T47D (cell line): Measurements from ENCODE around the gene MT1H.

ENCODE experiments used
- DNase-seq, 2 experiments: peaks; one replicate each; pipeline versions ENCODE4 v3.0.0 to v3.0.0-alpha.2; 2011 to 2012; ENCODE audit warnings: low read depth in 1 of 2, low spot score in 1 of 2
- JUND ChIP-seq: IDR thresholded peaks from 2 replicates; pipeline ENCODE4 v1.6.1; 2012; ENCODE audit warnings: low read depth
- in situ Hi-C: cut with HindIII; loops from 2 replicates; pipeline ENCODE4 v1.10.0; 2016; ENCODE audit warnings: low sequenced_read_pairs, low pct_unique_long_range_greater_than_20kb

The MT1H gene

DNA sequence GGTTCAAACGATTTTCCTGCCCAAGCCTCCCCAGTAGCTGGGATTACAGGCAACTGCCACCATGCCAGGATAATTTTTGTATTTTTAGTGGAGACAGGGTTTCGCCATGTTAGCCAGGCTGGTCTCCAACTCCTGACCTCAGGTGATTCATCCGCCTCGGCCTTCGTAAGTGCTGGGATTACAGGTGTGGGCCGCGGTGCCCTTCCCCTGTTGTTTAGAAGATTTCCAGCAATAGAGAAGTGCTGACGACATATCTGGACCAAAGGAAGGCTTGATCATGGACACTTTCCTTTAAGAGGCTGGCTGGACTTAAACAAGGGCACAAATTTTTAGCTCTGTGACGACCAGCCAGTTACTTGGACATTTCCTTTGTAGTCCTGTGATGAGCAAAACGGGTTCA, 38.4 kb upstream of the MT1H start:
- TF ChIP-seq JUND: no peak
- in situ Hi-C loops: no loop called here
- no peak for DNase-seq

DNA sequence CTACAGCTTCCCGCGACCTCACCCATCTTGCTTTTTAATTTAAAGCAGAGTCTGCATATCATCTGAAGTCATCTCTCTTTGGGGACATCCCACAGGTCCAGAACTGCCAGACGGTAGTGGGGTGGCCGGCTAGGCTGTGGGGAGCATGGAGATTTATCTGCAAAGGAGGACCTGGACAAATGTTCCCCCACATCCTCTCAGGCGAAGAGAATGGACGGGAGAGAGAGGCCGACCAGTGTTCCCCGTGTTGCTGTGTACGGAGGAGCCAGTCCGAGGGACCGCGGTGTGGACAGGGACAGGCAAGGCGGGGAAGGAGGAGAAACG, 37.8 kb upstream of the MT1H start:
- DNase-seq: no peak
- in situ Hi-C loops: no loop called here
- no peak for TF ChIP-seq JUND

- DNase-seq: no peak
- in situ Hi-C loops: no loop called here
- TF ChIP-seq JUND: no peak
Observed at GRCh38 chr16:56632156-56632847, 37.3 kb upstream of the MT1H start, which contains the start of gene MT1M. Gene MT1M, plus strand, starts transcription at chr16:56632659. Its CDS starts 73 bp downstream, at chr16:56632732.

- no peak for DNase-seq
- in situ Hi-C loops: no loop called here
- no peak for TF ChIP-seq JUND
Observed at GRCh38 chr16:56632848-56633365, 36.7 kb upstream of the MT1H start.

GRCh38 chr16:56633535-56633934, 36.1 kb upstream of the MT1H start:
- in situ Hi-C loops: no loop called here
- no peak for DNase-seq
- TF ChIP-seq JUND: no peak

- no peak for DNase-seq
- in situ Hi-C loops: no loop called here
- TF ChIP-seq JUND: no peak
Observed at GRCh38 chr16:56634715-56635440, 34.7 kb upstream of the MT1H start.

DNA sequence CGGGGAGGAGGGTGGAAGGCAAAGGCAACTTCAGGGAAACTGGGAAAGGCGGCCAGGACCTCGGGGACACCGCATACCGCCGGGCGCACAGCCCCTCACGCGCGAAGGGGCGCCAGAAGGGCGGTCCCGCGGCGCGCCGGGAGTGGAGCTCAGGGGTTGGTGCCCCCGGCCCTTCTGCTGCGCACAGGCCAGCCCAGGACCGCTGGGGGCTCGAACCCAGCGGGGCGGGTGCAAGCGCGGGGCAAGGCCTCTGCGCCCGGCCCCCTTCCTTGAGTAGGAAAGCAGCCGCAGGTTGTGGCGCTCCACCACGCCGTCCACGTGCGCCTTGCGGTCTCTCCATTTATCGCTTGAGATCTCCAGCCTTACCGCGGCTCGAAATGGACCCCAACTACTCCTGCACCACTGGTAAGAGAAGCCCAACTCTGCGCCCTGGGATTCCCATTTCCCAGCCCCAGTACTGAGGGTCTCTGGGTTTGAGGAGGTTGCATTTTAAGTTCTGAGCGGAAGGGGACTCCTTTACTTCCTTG, 34.1 kb upstream of the MT1H start:
- no peak for DNase-seq
- TF ChIP-seq JUND: no peak
- in situ Hi-C loops: no loop called here

DNA sequence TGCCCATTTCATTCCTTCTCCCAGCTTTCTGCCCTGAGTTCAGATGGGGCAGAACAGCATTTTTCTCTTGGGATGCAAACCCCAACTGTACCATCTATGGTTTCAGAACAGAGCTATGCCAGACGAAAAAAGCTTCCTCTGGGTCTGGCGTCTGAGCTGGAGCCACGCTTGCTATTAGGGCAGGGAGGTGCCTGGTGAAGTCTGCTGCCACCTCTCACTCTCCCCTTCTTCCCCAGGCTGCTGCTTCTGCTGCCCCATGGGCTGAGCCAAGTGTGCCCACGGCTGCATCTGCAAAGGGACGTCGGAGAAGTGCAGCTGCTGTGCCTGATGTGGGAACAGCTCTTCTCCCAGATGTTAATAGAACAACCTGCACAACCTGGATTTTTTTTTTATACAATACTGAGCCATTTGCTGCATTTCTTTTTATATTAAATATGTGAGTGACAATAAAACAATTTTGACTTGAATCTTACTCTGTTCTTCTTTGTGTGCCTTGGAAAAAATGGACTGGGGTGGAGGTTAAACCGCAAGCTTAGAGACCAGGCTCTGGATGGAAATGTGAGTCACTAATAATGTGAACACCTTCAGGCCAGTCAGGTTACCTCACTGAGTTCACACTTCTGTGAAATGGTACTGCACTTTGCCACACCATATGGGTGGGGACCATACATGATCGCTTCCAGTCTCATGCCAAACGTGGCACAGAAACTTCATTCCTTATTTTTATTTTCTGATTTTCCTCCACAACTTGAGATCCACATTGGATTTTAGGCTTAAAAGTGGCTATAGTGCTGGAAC, 32.8 kb upstream of the MT1H start:
- DNase-seq: no peak
- in situ Hi-C loops: no loop called here
- TF ChIP-seq JUND: no peak

- in situ Hi-C loops: no loop called here
- TF ChIP-seq JUND: no peak
- DNase-seq: no peak
Observed at GRCh38 chr16:56637814-56638750, 31.5 kb upstream of the MT1H start, which contains the start of gene MT1A. Gene MT1A, plus strand, starts transcription at chr16:56638666. Its CDS starts 73 bp downstream, at chr16:56638739.

DNA sequence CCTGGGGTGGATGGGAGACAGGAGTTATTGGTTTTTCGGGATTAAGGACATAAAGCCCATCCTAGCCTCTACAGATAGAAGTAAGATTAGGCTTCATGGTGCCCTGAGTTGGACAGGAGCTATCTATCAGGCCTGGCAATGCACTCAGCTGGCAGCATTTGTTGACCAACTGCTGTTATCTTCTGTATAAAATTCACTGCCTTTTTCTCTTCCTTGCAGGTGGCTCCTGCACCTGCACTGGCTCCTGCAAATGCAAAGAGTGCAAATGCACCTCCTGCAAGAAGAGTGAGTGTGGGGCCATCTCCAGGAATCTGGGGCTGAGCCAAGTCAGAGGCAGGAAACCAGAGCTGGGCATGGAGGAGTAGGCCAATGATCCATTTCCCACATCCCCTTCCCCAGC, 30.6 kb upstream of the MT1H start:
- TF ChIP-seq JUND: no peak
- no peak for DNase-seq

GRCh38 chr16:56640076-56640475, 29.5 kb upstream of the MT1H start:
- no peak for DNase-seq
- TF ChIP-seq JUND: no peak
- in situ Hi-C loops: no loop called here

More for the DNA sequence above, 30.6 kb upstream of the MT1H start:
- in situ Hi-C loops: no loop called here
